HG02588 (cell line): Measurements from ENCODE around the gene NCOA3.

Experiments
- ATAC-seq: cut with Tn5 transposase; IDR thresholded peaks from one replicate; pipeline ENCODE4 v1.9.1; 2021; ENCODE audit warnings: mild to moderate bottlenecking, moderate library complexity; ENCODE audit not compliant: unreplicated experiment

NCOA3 gene

GRCh38 chr20:47622118-47622665 is 120.5 kb downstream of the NCOA3 start:
- no peak for ATAC-seq

- no peak for ATAC-seq
Observed at GRCh38 chr20:47623206-47623605, 121.5 kb downstream of the NCOA3 start.

DNA sequence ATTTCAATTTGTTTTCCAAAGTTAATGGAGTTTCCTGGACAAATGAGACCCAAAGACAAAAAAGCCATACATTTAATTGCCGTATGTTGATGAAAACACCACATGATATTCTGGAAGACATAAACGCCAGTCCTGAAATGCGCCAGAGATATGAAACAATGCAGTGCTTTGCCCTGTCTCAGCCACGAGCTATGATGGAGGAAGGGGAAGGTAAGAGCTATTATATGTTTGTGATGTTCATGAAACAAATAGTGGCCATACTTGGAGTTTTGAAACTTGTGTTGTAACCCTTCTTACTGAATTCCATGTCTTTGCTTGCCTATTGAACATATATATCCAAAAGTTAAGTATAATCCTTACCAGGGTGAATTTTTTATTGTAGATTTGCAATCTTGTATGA is 125.9 kb downstream of the NCOA3 start:
- ATAC-seq: no peak

- no peak for ATAC-seq
Observed at GRCh38 chr20:47629907-47630306, 128.2 kb downstream of the NCOA3 start.

GRCh38 chr20:47631078-47631477 is 129.4 kb downstream of the NCOA3 start:
- ATAC-seq: no peak

DNA sequence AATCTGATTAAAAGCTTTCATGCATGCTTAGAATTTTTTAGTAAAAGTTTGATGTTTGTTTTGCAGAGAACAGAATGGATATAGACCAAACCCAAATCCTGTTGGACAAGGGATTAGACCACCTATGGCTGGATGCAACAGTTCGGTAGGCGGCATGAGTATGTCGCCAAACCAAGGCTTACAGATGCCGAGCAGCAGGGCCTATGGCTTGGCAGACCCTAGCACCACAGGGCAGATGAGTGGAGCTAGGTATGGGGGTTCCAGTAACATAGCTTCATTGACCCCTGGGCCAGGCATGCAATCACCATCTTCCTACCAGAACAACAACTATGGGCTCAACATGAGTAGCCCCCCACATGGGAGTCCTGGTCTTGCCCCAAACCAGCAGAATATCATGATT is 133.6 kb downstream of the NCOA3 start:
- no peak for ATAC-seq

DNA sequence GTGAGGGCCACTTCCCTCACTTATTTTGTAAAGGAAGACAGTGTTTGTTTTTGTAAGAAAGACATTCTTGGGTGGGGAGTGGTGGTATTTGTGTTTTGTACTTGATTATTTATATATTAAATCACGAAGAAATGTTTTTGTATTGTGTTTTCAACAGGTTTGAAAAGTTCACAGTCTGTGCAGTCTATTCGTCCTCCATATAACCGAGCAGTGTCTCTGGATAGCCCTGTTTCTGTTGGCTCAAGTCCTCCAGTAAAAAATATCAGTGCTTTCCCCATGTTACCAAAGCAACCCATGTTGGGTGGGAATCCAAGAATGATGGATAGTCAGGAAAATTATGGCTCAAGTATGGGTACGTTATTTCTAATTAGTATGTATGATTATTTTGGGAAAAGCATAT is 137.2 kb downstream of the NCOA3 start:
- no peak for ATAC-seq

DNA sequence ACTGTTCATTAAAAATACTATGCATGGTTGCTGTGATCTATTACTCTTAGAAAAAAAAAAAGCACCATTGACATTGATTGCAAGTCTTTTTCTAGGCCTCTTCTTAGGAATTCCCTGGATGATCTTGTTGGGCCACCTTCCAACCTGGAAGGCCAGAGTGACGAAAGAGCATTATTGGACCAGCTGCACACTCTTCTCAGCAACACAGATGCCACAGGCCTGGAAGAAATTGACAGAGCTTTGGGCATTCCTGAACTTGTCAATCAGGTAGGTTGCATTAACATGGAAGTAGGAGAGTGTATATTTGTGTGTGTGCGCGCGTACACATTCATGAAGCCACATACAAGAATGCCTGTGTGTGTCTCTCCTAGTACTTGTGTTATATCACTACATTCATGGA is 140.4 kb downstream of the NCOA3 start:
- no peak for ATAC-seq

DNA sequence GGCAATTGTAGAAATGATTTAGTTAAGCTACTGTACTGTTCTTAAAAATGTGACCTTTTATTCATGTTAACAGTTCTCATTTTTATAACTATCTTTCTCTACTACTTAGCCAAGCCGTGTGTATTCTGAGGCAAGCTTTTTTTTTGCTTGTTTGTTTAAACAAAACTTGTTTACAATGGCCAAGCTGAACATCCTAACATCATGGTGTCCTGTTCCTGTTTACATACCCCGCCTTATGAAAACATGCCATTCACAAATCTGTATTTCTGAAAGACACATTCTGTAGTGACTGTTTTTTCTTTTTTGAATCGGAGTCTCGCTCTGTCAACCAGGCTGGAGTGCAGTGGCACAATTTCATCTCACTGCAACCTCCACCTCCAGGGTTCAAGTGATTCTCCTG is 140.9 kb downstream of the NCOA3 start:
- no peak for ATAC-seq

GRCh38 chr20:47645632-47646031 is 143.9 kb downstream of the NCOA3 start:
- ATAC-seq: no peak

DNA sequence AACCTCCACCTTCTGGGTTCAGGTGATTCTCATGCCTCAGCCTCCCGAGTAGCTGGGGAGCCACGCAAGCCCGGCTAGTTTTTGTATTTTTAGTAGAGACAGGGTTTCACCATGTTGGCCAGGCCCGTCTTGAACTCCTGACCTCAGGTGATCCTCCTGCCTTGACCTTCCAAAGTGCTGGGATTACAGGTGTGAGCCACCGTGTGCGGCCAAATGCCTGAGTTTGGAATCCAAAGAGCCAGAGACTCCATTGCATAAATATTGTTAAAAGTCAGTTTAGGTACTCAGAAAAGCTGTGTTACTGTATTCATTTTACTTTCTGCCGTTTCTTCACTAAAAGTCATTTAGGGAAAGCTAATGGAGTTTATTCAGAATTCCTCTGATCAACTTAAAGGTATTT is 146.3 kb downstream of the NCOA3 start:
- no peak for ATAC-seq

DNA sequence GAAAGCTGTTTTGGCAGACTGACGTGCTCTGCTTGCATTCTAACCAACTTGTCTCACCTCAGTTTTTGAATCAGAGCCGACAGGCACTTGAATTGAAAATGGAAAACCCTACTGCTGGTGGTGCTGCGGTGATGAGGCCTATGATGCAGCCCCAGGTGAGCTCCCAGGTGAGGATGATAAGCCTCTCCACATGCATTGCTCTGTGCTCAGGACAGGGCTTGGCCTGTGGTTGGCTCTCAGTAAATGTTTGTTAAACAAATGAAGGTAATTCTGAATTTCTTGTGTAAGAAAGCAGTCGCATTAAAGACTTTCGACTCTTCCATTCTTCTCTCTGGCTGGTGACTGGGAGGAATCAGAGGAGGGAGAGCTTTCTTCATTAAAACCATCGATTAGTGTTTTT is 147.3 kb downstream of the NCOA3 start:
- no peak for ATAC-seq

GRCh38 chr20:47652301-47652700 is 150.6 kb downstream of the NCOA3 start:
- ATAC-seq: no peak

DNA sequence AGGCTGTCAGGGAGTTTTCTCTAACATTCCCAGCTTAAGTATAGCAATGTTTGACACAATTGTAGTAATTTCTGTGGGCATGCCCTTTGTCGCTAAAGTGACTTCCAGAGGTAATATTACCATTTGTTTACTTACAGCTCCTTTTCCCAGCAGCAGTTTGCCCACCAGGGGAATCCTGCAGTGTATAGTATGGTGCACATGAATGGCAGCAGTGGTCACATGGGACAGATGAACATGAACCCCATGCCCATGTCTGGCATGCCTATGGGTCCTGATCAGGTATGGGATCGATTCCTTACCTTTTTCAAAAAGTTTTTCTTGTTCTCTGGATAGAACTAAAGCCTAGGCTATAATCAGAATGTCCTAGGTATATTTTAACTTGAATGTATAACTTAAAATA is 151.1 kb downstream of the NCOA3 start:
- no peak for ATAC-seq

GRCh38 chr20:47653869-47654268 is 152.2 kb downstream of the NCOA3 start:
- no peak for ATAC-seq

- ATAC-seq: no peak
Observed at GRCh38 chr20:47654370-47654769, 152.7 kb downstream of the NCOA3 start.

DNA sequence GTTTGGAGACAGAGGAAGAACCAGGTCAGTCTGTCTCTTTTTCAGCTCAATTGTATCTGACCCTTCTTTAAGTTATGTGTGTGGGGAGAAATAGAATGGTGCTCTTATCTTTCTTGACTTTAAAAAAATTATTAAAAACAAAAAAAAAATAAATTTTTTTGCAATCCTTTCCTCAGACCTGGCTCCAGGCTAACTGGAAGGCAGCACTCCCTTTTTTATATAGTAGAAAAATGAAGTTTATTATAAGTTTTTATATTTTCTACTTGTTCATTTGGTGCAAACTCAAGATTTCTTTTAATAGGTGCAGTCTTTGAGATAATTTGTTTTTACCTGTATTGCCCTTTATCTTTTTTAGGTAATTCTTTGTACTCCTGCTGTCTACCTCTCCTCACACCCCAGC is 153.9 kb downstream of the NCOA3 start:
- ATAC-seq: no peak

DNA sequence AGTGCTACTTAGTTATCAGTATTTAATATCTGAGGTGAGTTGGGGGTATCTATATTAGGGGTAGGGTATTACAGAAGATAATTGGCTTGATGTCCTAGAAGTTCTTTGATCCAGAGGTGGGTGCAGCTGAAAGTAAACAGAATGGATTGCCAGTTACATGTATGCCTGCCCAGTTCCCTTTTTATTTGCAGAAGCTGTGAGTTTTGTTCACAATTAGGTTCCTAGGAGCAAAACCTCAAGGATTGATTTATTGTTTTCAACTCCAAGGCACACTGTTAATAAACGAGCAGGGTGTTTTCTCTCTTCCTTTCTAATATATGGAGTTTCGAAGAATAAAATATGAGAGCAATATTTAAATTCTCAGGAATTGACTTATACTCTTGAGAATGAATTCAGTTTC is 154.6 kb downstream of the NCOA3 start:
- no peak for ATAC-seq

GRCh38 chr20:47659904-47660601 is 158.4 kb downstream of the NCOA3 start:
- no peak for ATAC-seq

DNA sequence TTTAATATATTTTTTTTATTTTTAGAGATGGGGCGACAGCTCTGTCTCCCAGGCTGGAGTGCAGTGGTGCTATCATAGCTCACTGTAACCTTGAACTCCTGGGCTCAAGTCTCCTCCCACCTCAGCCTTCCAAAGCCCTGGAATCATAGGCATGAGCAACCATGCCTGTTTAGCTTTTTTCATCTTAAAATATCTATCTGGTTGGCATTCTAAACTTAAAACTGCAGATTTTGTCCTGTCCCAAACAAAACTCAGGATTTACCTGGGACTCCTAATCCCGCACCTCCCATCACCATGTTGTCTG is 158.9 kb downstream of the NCOA3 start:
- no peak for ATAC-seq

DNA sequence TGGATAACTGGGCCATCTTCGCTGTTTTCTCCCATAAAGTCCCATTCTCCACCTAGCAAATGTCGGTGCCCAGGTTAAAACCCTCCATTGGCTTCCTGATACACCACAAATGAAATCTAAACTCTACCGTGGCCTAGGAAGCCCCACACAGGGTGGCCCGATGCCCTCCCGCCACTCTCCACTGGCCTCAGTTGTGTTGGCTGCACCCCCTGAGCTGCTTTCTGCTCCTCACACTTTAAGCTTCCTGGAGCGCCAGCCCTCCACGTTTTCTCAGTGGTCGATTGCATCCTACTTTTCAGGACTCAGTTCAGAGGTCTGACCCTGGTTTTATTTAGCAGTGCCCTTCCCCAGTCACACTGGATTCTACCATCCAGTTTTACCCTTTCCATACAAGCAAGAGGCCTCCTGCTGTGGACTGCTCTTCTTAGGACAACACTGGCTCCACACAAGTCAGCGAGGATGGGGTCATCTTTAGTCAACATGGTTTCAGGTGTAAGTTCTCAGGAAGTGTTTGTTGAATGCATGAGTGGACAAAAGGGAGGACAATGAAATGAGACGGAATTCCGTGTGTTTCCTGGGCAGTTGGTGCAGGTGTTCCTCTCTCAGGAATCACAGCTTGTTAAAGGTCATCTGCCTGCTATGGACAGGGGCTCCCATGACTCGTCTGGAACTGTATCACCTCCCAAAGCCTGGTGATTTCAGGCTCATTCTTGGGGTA is 159.5 kb downstream of the NCOA3 start:
- ATAC-seq: no peak

DNA sequence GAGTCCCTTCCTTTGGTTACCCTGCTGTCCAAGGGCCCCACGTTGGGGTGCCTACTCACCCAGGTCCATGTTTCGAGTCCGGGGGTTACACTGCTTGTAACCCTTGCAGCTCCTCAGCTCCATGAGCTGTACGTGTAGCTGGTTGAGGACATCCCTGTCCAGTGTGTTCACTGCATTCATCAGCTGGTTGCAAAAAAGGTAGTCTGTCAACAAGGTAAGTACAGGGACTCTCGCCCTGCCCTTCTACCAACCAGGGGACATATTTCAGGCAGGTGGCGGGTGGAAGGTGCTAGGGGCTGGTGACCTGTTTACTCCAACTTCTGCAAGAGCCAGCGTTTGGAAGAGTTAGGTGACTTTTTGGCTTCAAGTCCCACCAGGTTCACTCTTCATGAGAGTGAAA is 160.0 kb downstream of the NCOA3 start:
- no peak for ATAC-seq
